ENCODE results near the gene KCNK10.

KCNK10 gene

GRCh38 chr14:88289234-88289633 is 33.8 kb downstream of the KCNK10 start:
- TF ChIP-seq CTCF (conservative IDR thresholded peaks at IDR 0.05) (no peak), ZFX (IDR thresholded peaks at IDR 0.05) (no peak)

GRCh38 chr14:88286309-88286708 is 36.8 kb downstream of the KCNK10 start:
- no peak for TF ChIP-seq ZFX (IDR thresholded peaks at IDR 0.05)
- no peak for TF ChIP-seq CTCF (conservative IDR thresholded peaks at IDR 0.05)
- no peak overlapping the region for H3K27ac ChIP-seq

More at GRCh38 chr14:88289234-88289633, 33.8 kb downstream of the KCNK10 start:
- H3K27ac ChIP-seq, result no peak overlapping the region

- no peak overlapping the region; the same call in 1 of the 2 replicates for H3K27ac ChIP-seq
- TF ChIP-seq ZFX (IDR thresholded peaks at IDR 0.05) (no peak), CTCF (conservative IDR thresholded peaks at IDR 0.05) (no peak)
Measured at GRCh38 chr14:88281447-88281846, 41.6 kb downstream of the KCNK10 start.

GRCh38 chr14:88276923-88277596 is 46.0 kb downstream of the KCNK10 start:
- no peak for TF ChIP-seq ZFX (IDR thresholded peaks at IDR 0.05)
- no peak for TF ChIP-seq CTCF (conservative IDR thresholded peaks at IDR 0.05)
- no peak overlapping the region for H3K27ac ChIP-seq

GRCh38 chr14:88272390-88273269 is 50.4 kb downstream of the KCNK10 start:
- TF ChIP-seq ZFX (IDR thresholded peaks at IDR 0.05), result no peak
- no peak for TF ChIP-seq CTCF (conservative IDR thresholded peaks at IDR 0.05)
- no peak overlapping the region for H3K27ac ChIP-seq

GRCh38 chr14:88271205-88271604 is 51.9 kb downstream of the KCNK10 start:
- H3K27ac ChIP-seq, result no peak overlapping the region
- TF ChIP-seq CTCF (conservative IDR thresholded peaks at IDR 0.05) (no peak), ZFX (IDR thresholded peaks at IDR 0.05) (no peak)

- H3K27ac ChIP-seq, result no peak overlapping the region
- TF ChIP-seq ZFX (IDR thresholded peaks at IDR 0.05) (no peak), CTCF (conservative IDR thresholded peaks at IDR 0.05) (no peak)
Measured at GRCh38 chr14:88270776-88271175, 52.3 kb downstream of the KCNK10 start.
